Stimulated activated CD4-positive, alpha-beta T cell treated with anti-CD3 and anti-CD28 coated beads, Interleukin-4, amount 100 ng/mL, for 48 hours (primary cell): ENCODE data around the gene PRKCB.
A peak's percentile ranks its signal among the peaks of the same experiment; 100 is the strongest.

Experiments used
- DNase-seq, 2 donors: peaks; one replicate each; pipeline ENCODE4 v3.0.0-alpha.2; 2020; ENCODE audit warnings: low read depth in 2 of 2

PRKCB gene

DNA sequence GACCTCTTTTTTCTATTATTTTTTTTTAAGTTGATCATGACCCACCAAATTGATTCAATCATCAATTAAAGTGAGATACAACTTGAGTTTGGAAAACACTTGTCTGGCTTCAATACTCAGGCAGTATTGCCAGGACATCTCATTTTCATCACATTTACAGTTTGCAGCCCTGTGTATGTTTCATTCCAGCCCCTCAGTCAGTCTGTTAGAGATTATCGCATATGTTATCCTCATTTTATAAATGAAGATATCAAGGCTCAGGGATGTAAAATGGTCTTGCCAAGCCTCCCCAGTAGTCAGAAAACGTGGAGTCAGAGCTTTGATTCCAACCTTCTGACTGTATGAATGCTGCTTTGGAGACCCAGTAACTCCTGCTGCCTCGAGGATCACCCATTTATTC, 333.1 kb downstream of the PRKCB start:
- no peak for DNase-seq

DNA sequence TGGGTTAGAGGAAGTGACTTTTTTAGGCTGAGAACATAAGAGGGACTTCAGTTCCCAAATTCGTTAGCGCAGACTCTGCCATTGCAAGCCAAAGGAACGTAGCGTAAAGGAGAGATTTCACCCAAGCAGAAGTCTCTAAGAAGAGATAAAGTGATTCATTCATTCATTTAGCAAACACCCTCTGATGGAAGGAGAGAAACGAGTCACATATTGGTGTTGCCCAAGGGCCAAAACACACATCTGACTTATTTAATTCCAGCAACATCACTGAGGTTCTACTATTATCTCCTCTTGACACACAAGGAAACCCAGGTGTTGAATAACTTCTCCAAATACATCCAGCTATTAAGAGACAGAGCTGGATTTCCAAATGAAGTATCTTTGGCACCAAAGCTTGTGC, 334.6 kb downstream of the PRKCB start:
- DNase-seq, result no peak

DNA sequence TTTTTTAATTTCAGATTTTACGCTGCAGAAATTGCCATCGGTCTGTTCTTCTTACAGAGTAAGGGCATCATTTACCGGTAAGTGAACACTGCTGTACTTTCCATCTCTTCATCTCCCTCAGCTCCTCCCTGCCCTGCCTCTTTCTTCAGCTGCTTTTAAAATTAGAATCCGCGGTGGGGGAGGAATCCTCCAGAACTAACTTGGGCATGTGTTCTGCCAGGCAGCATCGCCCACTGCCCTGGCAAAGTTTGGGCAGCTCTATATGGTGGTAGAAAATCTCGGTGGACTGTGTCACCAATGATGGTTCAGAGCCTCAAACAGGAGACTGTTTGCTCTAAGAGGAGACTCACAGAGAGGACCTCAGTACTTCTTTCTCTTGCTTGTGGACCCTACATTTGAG, 338.7 kb downstream of the PRKCB start:
- DNase-seq, result no peak

DNA sequence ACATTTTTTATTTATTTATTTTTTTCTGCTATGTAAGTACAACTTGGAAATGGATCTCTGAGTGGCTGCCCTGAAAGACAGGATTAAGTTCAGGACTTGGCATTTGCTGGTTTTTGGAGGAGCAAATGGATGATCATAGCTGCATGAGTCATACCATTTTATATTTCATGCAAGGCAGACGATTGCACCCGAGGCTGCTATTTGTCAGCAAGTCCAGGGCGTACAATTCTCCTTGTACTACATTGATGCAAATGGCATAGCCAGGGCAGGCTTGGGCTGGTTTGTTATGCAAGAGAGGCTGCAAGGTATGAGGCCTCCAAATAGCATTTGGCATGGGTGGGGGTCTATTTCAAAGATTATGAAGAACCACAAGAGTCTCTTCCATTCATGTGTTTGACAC, 339.2 kb downstream of the PRKCB start:
- DNase-seq, result no peak

DNA sequence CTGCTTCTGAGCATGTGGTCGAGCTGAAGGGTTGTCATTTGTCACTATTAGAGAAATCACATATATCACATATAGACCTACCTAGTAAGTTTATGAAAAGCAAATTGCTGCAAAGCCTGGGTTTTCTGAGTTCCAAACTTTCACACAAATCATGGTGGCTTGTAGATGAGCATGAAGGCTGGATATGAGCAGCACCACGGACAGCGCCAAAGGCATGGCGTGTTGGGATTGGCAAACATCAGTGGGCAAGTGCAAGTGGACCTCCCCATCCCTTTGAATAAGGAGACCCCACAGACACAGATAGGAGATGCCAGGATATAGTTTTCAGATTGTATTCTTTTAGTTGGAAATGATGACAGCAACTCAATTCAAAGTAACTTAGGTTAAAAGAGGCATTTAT, 342.7 kb downstream of the PRKCB start:
- DNase-seq, result peak in 1 of 2 donors; percentile 20

DNA sequence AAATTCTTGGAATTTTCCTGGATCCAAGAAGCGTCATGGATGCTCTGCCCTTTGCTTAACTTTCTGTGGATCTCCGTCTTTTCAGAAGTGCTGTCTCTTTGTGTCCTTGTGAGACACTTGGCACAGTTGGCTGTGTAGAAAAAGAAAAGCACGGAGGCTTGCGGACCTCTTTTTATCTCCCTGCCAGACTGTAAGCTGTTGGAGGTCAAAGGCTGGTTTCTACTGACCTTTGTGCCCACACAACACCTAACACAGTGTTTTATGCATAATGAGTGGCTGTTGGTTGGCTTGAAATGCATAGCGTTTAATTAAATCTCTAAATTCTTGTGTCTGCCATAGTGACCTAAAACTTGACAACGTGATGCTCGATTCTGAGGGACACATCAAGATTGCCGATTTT, 344.7 kb downstream of the PRKCB start:
- no peak for DNase-seq

DNA sequence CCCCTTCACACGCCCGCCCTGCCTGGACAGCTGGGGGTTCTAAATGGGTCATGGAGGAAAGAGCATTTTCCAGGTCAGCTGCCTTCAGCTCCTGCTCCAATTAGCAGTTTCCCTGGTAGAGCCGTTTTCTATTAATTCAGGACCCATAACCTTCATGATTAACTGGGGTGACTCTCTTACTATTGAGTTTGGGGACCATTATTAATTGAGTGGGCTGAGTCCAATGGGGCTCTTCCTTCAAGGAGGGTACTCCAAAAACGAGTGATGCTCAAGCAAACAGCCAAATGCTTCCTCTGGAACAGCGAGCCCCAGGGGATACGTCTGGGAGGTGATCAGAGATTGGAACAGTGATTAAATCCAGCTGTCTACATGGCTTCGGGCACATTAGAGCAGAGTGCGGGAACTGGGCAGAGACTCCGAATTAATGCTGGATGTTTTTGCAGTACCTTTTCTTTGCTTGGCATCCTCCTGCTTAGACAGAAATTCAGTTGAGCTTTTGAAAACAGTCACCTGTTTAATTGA, 352.3 kb downstream of the PRKCB start:
- DNase-seq, result no peak

DNA sequence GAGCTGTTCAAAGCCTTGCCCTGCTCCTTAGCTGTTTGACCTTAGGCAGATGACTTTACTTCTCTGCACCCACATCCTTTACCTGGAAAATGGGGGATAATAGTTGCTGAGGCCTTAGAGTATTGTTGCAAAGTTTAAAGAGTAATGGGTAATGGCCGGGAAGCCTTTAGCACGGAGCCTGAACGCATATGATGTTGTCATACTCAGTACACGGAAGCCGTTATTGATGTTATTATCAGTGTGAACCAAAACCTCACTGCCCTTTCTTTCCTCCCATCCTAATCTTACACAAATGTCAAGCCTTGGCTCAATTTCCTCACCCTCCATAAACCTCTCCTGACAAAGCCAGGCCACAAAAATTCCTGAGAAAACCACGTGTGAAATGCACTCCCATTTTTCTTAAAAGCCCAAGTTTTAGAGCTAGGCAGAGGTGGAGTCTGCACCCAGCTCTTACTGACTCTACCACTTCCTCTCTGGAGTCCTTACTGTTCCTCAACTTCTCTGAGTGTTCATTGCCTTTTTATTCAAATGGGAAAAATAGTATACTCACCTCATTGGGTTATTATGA, 353.1 kb downstream of the PRKCB start:
- DNase-seq, result no peak

DNA sequence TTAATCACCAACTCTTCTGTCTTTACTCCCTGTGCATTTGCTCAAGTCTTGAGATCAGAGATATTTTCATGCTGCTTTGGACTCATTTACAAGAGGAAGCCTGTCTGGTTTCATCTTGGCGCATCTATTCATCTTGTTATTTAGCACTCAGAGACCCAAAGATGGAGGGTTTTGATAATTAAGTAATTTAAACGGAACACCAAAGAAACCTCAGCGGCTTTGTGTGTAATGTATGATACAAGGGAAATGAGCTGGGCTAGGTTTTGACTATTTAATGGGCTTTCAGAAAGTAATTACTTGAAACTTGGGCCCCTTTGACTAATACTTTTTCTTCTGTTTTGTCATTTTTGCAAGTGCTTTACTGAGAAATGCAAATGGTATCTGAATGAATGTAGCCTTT, 354.2 kb downstream of the PRKCB start:
- no peak for DNase-seq

DNA sequence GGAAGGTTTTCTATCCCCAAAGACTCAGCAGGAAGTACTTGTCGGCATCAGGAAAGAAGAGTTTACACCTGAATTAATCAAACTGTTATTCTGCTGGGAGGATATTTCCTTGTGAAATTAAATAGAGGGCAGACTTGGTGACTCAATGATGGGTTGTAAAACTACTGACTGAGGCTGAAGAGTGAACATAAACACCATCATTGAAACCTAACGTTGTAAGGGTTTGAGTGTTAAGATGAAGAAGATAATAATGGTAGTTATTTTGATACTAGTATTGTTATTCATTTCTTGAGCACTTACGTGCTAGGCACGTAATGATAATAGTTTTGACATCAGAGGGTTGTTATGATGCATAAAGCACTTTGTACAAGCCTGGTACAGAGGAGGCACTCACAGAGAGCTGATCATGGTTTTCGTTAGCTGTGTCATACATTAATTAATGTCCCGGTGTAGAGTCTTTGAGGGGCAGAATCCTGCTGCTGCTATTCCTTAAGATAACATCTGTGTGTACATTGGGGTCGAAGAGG, 356.2 kb downstream of the PRKCB start:
- no peak for DNase-seq

DNA sequence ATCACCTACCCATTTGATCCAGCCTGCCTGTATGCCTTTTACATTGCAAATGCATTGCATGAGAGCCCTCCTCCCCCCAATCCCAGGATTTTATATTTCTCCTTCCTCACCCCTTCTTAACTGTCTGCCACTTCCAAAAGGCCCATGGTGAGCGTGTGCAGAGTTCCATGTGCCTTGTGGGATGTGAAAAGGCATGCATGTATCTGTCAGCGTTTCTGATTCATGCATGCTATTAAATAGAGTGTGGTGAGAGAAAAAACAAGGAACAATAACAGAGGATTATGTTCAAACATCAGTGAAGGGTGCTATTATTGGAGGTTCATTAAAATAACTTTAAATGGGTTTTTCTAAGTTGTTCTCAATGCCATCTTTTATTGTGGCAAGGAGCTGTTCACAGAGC, 359.4 kb downstream of the PRKCB start:
- no peak for DNase-seq

DNA sequence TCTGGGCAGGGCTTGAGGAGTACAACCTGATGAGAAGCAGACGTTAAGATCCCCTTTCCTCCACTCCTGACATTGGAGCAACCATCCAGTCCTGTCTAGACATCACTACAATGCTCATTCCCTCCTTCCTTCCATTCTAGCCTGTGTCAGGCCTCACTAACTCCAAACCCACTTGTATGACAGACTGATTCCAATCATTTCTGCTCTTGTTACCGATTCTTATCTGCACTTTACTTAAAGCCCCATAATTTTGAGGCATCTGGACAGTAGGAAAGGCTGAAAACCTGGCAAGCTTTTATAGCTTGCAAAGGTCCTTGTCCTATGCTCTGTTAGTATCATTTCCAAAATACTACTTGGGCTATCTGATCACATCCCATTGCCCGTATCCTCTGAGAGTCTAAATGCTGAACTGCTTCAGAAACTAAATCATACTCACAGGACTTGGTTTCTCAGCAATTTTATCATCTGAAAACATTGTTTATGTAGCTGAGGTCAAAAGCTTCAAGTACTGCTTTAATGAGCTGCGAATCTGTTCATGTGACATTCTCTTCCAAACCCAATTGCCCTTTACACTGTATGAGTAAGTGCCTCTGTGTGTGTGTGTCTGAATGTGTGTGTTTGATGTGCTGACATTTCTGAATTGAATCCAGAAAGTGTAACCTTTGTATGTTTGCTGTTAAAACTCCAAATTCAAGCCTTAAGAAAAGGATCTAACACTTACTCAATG, 363.2 kb downstream of the PRKCB start:
- no peak for DNase-seq

DNA sequence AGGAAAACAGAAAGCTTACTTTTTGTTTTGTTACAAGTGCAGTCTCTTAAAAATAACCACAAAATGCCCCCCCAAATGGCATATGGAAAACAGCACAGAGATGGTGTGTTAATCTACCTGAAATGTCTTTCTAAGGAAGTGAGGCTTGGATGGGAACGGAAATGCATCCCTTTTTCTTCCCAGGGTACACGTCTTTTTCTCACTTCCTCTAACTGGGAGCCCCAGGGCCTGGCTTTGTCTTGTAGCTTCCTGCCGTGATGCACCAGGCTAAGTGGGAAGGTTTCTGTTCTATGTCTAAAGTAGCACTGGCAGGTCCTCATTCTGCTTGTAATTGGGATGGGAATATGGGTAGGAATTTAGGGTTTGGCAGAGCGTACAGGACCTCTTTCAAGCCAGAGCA, 367.9 kb downstream of the PRKCB start:
- no peak for DNase-seq

DNA sequence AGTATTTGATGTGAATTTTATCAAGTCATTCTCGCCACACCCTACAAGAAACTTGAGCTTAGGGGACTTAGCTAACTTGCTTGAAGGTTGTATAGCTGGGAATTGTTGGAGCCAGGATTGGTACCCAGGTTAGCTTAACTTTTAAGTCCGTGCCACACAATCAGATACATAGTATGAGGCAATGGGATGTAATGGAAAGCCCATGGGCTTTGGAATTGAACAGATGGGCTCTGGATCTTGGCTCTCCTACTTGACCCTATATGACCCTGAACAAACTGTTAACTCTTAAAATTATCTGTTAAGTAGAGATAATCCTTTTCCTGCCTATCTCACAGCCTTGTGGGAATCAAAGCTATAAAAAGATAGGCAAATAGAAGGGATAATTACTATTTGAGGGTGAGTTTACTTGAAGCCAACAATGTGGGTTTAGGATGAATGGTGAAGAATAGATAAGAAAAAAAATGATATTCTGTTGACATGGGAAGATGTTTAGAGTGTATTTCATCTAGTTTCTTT, 368.4 kb downstream of the PRKCB start:
- DNase-seq, result no peak

DNA sequence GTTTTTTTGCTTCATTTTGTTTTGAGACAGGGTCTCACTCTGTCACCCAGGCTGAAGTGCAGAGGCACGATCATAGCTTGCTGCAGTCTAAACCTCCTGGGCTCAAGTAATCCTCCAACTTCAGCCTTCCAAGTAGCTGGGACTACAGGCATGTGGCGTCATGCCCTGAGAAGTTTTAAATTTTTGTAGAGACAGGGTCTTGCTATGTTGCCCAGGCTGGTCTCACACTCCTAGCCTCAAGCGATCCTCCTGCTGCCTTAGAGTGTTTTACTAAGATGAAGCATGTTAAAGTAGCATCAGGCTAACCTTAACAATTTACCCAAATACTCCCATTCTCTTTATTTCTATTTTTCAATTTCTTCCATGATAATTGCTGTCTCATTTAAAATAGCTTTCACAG, 371.1 kb downstream of the PRKCB start:
- DNase-seq, result no peak

DNA sequence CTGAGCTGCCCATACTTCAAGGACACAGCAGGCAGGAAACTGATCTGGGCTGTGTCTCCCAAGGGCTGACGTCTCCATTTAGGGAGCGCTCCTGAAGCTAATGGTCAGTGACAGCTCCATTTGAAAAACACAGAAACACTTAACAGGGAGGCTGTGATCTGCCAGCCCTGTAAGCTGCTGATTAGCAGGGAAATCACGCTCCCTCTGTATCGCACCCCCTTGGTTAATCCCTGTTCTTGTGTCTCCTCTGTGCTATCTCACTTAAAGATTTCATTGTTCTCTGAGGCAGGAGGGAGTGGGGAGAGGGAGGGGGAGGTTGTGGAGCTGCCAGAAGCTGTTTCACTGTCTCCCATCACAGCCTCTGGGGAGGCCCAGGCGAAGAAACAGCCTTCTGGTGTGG, 372.9 kb downstream of the PRKCB start:
- no peak for DNase-seq

DNA sequence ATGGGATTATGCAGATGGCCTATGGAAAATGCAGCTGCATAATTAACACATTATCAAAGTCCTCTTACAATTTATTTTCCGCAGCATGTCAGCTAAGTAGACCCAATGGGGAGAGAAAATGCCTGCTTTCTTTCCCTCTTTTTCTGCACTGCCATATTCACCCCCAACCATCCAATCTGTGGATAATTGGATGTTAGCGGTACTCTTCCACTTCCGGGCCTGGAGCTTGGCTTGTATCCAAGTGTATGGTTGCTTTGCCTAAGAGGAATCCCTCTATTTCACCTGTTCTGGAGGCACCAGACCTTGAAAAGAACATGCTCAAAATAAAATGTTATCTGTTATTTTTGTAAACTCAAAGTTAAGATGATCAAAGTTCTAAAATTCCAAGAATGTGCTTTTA, 379.2 kb downstream of the PRKCB start:
- DNase-seq, result no peak

DNA sequence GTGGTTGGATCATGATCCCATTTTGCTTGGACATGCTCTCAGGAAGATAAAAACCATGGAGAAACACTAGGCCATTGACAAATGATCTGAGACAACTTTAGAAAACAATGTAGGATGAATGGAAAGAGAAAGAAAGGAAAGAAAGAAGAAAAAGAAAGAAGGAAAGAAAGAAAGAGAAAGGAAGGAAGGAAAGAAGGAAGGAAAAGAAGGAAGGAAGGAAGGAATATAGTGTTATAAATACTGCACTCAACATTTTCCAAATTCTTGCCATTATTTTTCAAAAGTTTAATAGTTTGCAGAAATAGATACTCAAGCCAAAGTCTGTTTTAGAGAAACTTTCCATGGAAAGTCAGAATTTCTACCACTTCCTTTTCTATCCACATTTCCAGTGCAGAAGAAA, 381.2 kb downstream of the PRKCB start:
- DNase-seq, result no peak

DNA sequence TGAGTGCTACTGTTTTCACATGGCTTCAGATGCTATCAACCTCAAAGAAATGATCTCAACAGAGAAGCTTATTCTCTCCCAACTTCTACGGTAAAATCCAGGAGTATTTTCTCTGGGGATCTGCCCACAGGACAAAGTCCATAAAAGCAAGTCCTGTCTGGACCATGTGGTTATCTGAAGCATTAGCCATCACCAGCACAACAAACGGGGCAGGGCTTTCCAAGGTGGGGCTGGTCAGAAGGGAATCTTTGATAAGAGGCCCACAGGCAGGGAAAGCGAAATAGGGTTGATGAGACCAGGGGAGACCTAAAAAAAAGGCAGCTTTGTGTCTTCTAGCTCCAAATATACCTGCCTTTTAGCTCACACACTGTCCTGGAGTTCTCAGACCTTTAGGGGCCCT, 381.7 kb downstream of the PRKCB start:
- no peak for DNase-seq

DNA sequence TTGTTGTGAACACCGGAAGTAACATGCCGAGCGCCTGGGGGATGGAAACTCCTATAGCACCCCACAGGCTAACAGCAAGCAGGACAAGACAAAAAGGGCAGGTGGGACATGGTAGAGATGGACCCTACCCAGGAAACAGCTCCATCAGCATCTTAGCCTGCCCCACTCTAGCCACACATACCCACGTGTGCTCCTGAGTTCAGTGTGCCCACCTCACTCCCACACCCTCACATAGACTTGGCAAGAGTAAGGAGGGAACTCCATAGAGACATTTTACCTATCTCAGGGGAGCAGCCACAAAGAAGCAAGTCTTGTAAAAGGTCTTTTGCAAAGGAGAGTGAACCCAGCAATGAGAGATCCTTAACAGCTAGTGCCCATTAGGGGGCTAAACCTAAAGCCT, 382.5 kb downstream of the PRKCB start:
- DNase-seq, result no peak

DNA sequence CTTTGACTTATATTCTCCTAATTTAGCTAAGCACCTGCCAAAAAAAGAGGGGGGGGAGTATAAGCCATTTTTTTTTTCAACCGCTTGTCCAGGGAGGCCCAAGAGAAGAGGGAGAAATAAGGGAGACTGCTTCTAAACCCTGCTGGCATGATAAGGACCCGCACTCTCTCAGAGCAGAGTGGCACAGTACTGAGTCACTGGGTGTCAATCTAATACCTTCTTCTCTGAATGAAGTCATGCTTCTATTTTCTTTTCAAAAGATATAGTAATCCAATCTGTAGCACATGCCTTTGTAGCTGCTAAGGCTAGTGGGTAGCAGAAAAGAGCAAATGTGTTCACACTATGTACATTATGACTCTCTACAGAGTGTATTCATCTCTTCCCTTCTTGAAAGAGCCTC, 385.4 kb downstream of the PRKCB start:
- DNase-seq, result no peak

DNA sequence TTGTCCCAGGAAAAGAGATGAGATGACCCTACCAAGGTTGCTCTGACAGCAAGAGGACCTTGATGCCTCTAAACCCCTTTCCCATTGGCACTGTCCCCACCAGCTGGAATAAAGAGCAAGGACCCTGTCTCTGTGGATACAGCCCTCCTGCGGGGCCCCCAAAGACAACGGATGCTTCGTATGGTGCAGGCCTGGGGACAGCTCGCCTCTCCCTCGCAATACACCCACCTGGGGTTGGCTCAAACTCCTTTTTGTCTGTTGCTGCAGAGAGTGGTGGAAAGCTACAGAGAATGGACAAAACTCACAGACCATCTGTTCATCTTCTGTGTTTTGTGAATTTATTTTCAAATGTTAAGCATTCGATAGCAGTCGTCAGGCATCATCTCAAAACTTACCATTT, 392.7 kb downstream of the PRKCB start:
- DNase-seq, result no peak

DNA sequence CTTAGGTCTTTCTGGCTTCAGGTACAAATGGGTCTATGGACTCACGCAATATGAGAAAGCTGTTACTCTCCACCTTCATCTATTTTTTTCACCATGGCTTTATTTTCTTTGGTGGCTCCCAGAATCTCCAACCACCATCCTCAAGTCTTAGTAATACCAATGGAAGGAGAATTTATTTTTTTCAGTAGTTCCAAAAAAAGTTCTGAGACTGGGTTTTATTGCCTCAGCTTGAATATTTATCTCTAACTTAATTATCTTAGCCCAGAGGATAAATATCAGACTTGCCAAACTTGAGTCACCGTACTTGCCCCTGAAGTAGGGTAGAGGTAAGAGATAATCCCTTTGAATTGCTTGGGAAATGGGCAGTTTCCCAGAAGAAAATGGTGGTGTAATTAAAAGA, 397.2 kb downstream of the PRKCB start:
- no peak for DNase-seq
